Vagina (tissue), 2 donors: Measurements from ENCODE around the gene RPS6KB2. TPM values are rescaled to one million over a fixed set of nuclear protein-coding genes. Genes with fewer than 3 reads are reported as not detected.

Experiments used
- DNase-seq, 2 donors: peaks; one replicate each; pipeline ENCODE4 v3.0.0-alpha.2; 2017; ENCODE audit errors: extremely low spot score in 2 of 2
- H3K27ac ChIP-seq: fragments of 200-600 bp; sonication (generic); one replicate; pipeline ENCODE4 v1.5.1; 2019
- H3K27me3 ChIP-seq: fragments of 200-600 bp; sonication (generic); one replicate; pipeline ENCODE4 v1.5.1; 2019
- H3K36me3 ChIP-seq, 2 donors: fragments of 200-600 bp; sonication (generic); one replicate each; pipeline ENCODE4 v1.5.1; 2017 to 2019
- H3K4me1 ChIP-seq: fragments of 200-600 bp; sonication (generic); one replicate; pipeline ENCODE4 v1.5.1; 2019
- H3K4me3 ChIP-seq, 2 donors: fragments of 200-600 bp; sonication (generic); 1 replicate in 1 of 2; 2 replicates in 1 of 2; pipeline ENCODE4 v1.5.1; 2016 to 2019
- H3K9me3 ChIP-seq: fragments of 200-600 bp; sonication (generic); one replicate; pipeline ENCODE4 v1.5.1; 2019
- POLR2A ChIP-seq, 2 donors: fragments of 450-650 bp; IDR thresholded peaks; one replicate each; pipeline ENCODE4 v1.6.1; 2017; ENCODE audit warnings: antibody characterized with exemption in 2 of 2, mild to moderate bottlenecking in 2 of 2, moderate library complexity in 2 of 2
- POLR2AphosphoS5 ChIP-seq, 2 donors: sonication (generic); formaldehyde crosslinking; IDR thresholded peaks; one replicate each; pipeline ENCODE4 v1.9.0; 2017; ENCODE audit warnings: antibody characterized with exemption in 2 of 2, mild to moderate bottlenecking in 2 of 2, low read depth in 1 of 2; ENCODE audit not compliant: insufficient read depth in 1 of 2
- intact Hi-C: fragments of 100-400 bp; cut with DNase I; formaldehyde crosslinking; loops from one replicate; pipeline ENCODE4 v1.15.1; 2023
- total RNA-seq: library from RNA; depleted of rRNA; stranded (reverse); fragments of >200 nt; gene quantifications from one replicate; pipeline ENCODE4 v1.2.3, GENCODE V29; 2016
- TF ChIP-seq, protein P1 (sequence below), 3 experiments: fragments of 450-650 bp in 2 of 3; fragments of 200-600 bp in 1 of 3; sonication (generic) in 1 of 3; IDR thresholded peaks; one replicate each; pipeline ENCODE4 v1.5.1; 2017 to 2019; ENCODE audit warnings: antibody characterized with exemption in 3 of 3, mild to moderate bottlenecking in 2 of 3, moderate library complexity in 2 of 3

RPS6KB2 gene
- total RNA-seq, 1 donor from 2014 or later, result 50.6 TPM

DNA sequence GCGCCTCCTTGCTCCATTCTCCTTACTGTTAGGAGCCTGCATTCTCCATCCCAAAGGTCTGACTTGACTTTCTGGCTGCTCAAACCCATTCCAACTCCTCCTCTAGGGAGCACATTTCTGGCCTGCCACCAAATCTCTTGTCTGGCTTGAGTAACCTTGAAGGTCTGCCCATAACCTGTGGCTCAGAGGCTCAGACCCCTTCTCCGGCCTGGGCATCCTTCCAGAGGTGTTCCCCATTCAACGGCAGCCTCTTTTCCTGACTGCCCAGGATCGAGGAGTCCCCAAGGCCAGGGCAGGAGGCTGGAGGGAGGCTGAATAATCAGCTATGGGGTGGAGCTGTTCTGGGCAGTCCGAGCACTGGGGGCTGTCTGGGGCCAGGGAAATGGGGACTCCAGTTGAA is 34.3 kb upstream of the RPS6KB2 start:
- no peak for DNase-seq
- intact Hi-C loops, result no loop called here
- Histone ChIP-seq H3K36me3 (peaks cover 0 to 20% of the 10 kb centered on the region in 2 donors), H3K4me3 (no peak overlapping the region), H3K27ac (no peak overlapping the region), H3K27me3 (no peaks in the 10 kb centered on the region), H3K9me3 (no peaks in the 10 kb centered on the region), H3K4me1 (peaks cover 36% of the 10 kb centered on the region)
- TF ChIP-seq, protein P1, sequence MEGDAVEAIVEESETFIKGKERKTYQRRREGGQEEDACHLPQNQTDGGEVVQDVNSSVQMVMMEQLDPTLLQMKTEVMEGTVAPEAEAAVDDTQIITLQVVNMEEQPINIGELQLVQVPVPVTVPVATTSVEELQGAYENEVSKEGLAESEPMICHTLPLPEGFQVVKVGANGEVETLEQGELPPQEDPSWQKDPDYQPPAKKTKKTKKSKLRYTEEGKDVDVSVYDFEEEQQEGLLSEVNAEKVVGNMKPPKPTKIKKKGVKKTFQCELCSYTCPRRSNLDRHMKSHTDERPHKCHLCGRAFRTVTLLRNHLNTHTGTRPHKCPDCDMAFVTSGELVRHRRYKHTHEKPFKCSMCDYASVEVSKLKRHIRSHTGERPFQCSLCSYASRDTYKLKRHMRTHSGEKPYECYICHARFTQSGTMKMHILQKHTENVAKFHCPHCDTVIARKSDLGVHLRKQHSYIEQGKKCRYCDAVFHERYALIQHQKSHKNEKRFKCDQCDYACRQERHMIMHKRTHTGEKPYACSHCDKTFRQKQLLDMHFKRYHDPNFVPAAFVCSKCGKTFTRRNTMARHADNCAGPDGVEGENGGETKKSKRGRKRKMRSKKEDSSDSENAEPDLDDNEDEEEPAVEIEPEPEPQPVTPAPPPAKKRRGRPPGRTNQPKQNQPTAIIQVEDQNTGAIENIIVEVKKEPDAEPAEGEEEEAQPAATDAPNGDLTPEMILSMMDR (IDR thresholded peaks at IDR 0.05), result no peak
- TF ChIP-seq POLR2A (IDR thresholded peaks at IDR 0.05), result no peak
- TF ChIP-seq POLR2AphosphoS5 (IDR thresholded peaks at IDR 0.05; ENCODE audit: insufficient read depth in 1 of 2, low read depth in 1 of 2), result no peak

DNA sequence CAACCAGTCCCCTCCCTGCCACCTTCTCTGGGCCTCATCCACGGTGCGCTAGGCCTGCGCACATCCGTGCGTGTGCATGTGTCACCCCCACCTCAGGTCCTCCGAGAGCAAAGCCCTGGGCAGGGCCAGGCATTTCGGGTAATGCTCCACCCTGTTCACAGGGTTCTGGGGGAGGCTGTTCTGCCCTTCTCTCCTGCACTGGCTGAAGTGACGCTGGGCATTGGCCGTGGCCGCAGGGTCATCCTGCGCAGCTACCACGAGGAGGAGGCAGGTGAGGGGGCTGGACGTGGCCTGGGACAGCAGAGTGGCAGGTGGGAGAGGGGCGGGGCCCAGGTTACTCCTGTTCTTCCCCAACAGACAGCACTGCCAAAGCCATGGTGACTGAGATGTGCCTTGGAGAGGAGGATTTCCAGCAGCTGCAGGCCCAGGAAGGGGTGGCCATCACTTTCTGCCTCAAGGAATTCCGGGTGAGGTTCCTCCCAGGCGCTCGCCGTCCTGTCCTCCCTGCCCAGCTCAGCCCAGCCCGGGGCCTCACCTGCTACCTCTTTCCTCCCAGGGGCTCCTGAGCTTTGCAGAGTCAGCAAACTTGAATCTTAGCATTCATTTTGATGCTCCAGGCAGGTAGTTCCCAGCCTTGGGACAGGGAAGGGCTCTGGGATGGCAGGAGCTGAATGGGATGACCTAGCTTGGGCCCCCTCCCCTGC is 32.6 kb upstream of the RPS6KB2 start:
- intact Hi-C loops, result no loop called here
- Histone ChIP-seq H3K4me1 (peaks cover 51% of the 10 kb centered on the region), H3K9me3 (no peaks in the 10 kb centered on the region), H3K36me3 (peaks cover 0 to 28% of the 10 kb centered on the region in 2 donors), H3K27ac (no peak overlapping the region), H3K27me3 (no peaks in the 10 kb centered on the region), H3K4me3 (no peak overlapping the region)
- DNase-seq, result no peak
- TF ChIP-seq POLR2A (IDR thresholded peaks at IDR 0.05) (no peak), POLR2AphosphoS5 (IDR thresholded peaks at IDR 0.05; ENCODE audit: insufficient read depth in 1 of 2, low read depth in 1 of 2) (no peak)
- TF ChIP-seq, protein P1 (IDR thresholded peaks at IDR 0.05), result no peak

DNA sequence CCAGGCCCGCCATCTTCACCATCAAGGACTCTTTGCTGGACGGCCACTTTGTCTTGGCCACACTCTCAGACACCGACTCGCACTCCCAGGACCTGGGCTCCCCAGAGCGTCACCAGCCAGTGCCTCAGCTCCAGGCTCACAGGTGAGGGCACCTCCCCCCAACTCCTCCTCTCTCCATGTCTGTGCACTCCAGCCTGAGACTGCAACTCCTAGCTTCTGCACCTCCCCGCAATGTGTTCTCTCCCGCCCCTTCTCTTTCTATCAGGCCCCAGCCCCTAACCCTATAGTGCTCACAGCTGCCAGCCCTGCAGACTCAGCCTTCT is 32.1 kb upstream of the RPS6KB2 start:
- intact Hi-C loops, result no loop called here
- H3K36me3 ChIP-seq, result peaks cover 0 to 28% of the 10 kb centered on the region in 2 donors

DNA sequence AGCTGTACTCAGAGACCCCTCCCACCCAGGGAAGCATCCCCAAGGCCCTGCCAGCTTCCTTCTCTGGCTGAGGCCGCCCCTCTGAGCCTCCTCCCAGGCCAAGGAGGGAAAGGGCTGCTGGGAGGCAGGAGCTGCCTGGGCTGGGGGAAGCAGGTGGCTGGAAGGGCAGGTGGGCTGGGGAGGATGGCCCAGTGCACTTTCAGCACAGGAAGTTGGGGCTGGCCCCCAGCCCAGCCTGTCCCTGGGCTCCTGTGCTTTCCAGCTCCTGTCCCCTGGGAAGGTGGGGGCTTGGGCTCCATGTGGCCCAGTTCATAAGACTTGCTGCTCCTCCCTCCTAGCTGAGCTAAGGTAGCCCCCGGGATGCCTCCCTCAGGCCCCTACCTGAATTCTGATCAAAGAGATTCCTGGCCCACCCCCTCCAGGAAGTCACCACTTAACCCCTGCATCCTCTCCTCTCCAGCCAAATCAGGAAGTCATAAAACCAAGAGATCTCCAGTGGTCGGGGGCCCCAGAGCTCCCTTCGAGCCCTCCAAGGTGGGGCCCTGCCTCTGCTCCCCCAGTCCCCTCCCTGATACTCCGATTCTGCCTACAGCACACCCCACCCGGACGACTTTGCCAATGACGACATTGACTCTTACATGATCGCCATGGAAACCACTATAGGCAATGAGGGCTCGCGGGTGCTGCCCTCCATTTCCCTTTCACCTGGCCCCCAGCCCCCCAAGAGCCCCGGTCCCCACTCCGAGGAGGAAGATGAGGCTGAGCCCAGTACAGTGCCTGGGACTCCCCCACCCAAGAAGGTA is 31.5 kb upstream of the RPS6KB2 start:
- intact Hi-C loops, result no loop called here
- H3K27me3 ChIP-seq, result no peaks in the 10 kb centered on the region
- DNase-seq, result no peak
- H3K4me3 ChIP-seq, result no peak overlapping the region
- no peak overlapping the region for H3K27ac ChIP-seq
- TF ChIP-seq, protein P1 (IDR thresholded peaks at IDR 0.05), result no peak
- no peak for TF ChIP-seq POLR2AphosphoS5 (IDR thresholded peaks at IDR 0.05; ENCODE audit: insufficient read depth in 1 of 2, low read depth in 1 of 2)
- no peak for TF ChIP-seq POLR2A (IDR thresholded peaks at IDR 0.05)
- peaks cover 0 to 28% of the 10 kb centered on the region in 2 donors for H3K36me3 ChIP-seq
- H3K4me1 ChIP-seq, result peaks cover 51% of the 10 kb centered on the region
- no peaks in the 10 kb centered on the region for H3K9me3 ChIP-seq

More for the DNA sequence above, 32.1 kb upstream of the RPS6KB2 start:
- Histone ChIP-seq H3K4me1 (peaks cover 51% of the 10 kb centered on the region), H3K4me3 (no peak overlapping the region), H3K27me3 (no peaks in the 10 kb centered on the region), H3K9me3 (no peaks in the 10 kb centered on the region), H3K27ac (no peak overlapping the region)
- TF ChIP-seq POLR2A (IDR thresholded peaks at IDR 0.05) (no peak), POLR2AphosphoS5 (IDR thresholded peaks at IDR 0.05; ENCODE audit: insufficient read depth in 1 of 2, low read depth in 1 of 2) (no peak)
- TF ChIP-seq, protein P1 (IDR thresholded peaks at IDR 0.05), result no peak
- DNase-seq, result no peak

DNA sequence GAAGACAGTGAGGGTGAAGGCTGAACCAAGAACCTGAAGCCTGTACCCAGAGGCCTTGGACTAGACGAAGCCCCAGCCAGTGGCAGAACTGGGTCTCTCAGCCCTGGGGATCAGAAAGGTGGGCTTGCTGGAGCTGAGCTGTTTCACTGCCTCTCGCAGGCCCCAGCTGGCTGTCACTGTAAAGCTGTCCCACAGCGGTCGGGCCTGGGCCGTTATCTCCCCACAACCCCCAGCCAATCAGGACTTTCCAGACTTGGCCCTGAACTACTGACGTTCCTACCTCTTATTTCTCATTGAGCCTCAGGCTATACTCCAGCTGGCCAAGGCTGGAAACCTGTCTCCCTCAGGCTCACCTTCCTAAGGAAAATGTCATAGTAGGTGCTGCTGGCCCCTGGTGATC is 30.8 kb upstream of the RPS6KB2 start:
- H3K4me1 ChIP-seq, result peaks cover 50% of the 10 kb centered on the region
- H3K4me3 ChIP-seq, result no peak overlapping the region
- H3K27ac ChIP-seq, result no peak overlapping the region
- intact Hi-C loops, result no loop called here
- H3K27me3 ChIP-seq, result no peaks in the 10 kb centered on the region
- no peak for TF ChIP-seq POLR2A (IDR thresholded peaks at IDR 0.05)
- TF ChIP-seq, protein P1 (IDR thresholded peaks at IDR 0.05), result no peak
- no peak for TF ChIP-seq POLR2AphosphoS5 (IDR thresholded peaks at IDR 0.05; ENCODE audit: insufficient read depth in 1 of 2, low read depth in 1 of 2)
- no peaks in the 10 kb centered on the region for H3K9me3 ChIP-seq
- no peak for DNase-seq
- peaks cover 0 to 28% of the 10 kb centered on the region in 2 donors for H3K36me3 ChIP-seq
